K562 (cell line): Measurements from ENCODE around the gene SMAD3. TPM values are rescaled to one million over a fixed set of nuclear protein-coding genes. Genes with fewer than 3 reads are reported as not detected.

ENCODE experiments used
- CREM ChIP-seq: IDR thresholded peaks from 2 replicates; pipeline ENCODE4 v1.6.1; 2014; ENCODE audit warnings: antibody characterized with exemption, low read depth
- ERF ChIP-seq: fragments of 450-650 bp; formaldehyde crosslinking; IDR thresholded peaks from 2 replicates; pipeline ENCODE4 v1.4.0; 2020; ENCODE audit warnings: mild to moderate bottlenecking, mixed read lengths
- HMGN3 ChIP-seq: IDR thresholded peaks from 2 replicates; pipeline ENCODE4 v1.6.1; 2011; ENCODE audit warnings: borderline replicate concordance, low read depth, mild to moderate bottlenecking, mixed read lengths, low read length; ENCODE audit not compliant: insufficient read length; ENCODE audit errors: extremely low read depth
- L3MBTL2 ChIP-seq: fragments of 450-650 bp; IDR thresholded peaks from 2 replicates; pipeline ENCODE4 v1.6.1; 2016; ENCODE audit warnings: mild to moderate bottlenecking, moderate library complexity
- POLR2H ChIP-seq: IDR thresholded peaks from 2 replicates; pipeline ENCODE4 v1.6.1; 2016; ENCODE audit warnings: missing genetic modification characterization, low read depth, mild to moderate bottlenecking, control low read depth, missing compliant biosample characterization, moderate library complexity
- PYGO2 ChIP-seq: fragments of 450-650 bp; IDR thresholded peaks from 2 replicates; pipeline ENCODE4 v1.6.1; 2016; ENCODE audit warnings: mild to moderate bottlenecking, missing genetic modification characterization, moderate library complexity, missing compliant biosample characterization
- RNF2 ChIP-seq: sonication (generic); IDR thresholded peaks from 2 replicates; pipeline ENCODE4 v1.6.1; 2016
- SIX5 ChIP-seq, 2 experiments: IDR thresholded peaks; 2 replicates each; pipeline ENCODE4 v1.6.1; 2011; ENCODE audit warnings: low read length in 2 of 2, borderline replicate concordance in 1 of 2, low read depth in 1 of 2, mild to moderate bottlenecking in 1 of 2, moderate library complexity in 1 of 2; ENCODE audit not compliant: insufficient read depth in 1 of 2
- SOX6 ChIP-seq: fragments of 450-650 bp; IDR thresholded peaks from 2 replicates; pipeline ENCODE4 v1.6.1; 2014; ENCODE audit warnings: mild to moderate bottlenecking
- TAF15 ChIP-seq: fragments of 200-400 bp; formaldehyde crosslinking; IDR thresholded peaks from 2 replicates; pipeline ENCODE4 v1.6.1; 2017; ENCODE audit warnings: mild to moderate bottlenecking, low read depth, low read length, moderate library complexity
- TRIM24 ChIP-seq, 2 experiments: fragments of 450-650 bp; IDR thresholded peaks; 2 replicates each; pipeline ENCODE4 v1.6.1; 2016
- U2AF2 ChIP-seq: fragments of 200-400 bp; formaldehyde crosslinking; optimal IDR thresholded peaks from 2 replicates; pipeline ENCODE3; 2017; ENCODE audit warnings: low read depth, mild to moderate bottlenecking, low read length
- WHSC1 ChIP-seq: IDR thresholded peaks from one replicate; pipeline ENCODE4 v1.6.1; 2012; ENCODE audit warnings: low read length, control low read depth, inconsistent platforms
- ZNF12 ChIP-seq: sonication (generic); formaldehyde crosslinking; IDR thresholded peaks from 2 replicates; pipeline ENCODE4 v1.4.0; 2020; ENCODE audit warnings: mild to moderate bottlenecking, missing genetic modification reagents
- ZNF232 ChIP-seq: sonication (generic); formaldehyde crosslinking; IDR thresholded peaks from 2 replicates; pipeline ENCODE4 v1.8.0; 2022; ENCODE audit warnings: mild to moderate bottlenecking, missing genetic modification reagents
- ZNF57 ChIP-seq: fragments of 450-650 bp; formaldehyde crosslinking; IDR thresholded peaks from 2 replicates; pipeline ENCODE4 v1.4.0; 2020; ENCODE audit warnings: mild to moderate bottlenecking, moderate library complexity
- ZNF696 ChIP-seq: fragments of 250-450 bp; sonication (Bioruptor Pico); conservative IDR thresholded peaks from 2 replicates; pipeline ENCODE4 v1.4.0; 2020; ENCODE audit warnings: mild to moderate bottlenecking, moderate library complexity
- polyA plus RNA-seq, 8 experiments: library from polyadenylated mRNA; depleted of rRNA in 4 of 8; stranded (reverse) in 5 of 8; unstranded in 3 of 8; fragments of >200 nt; fragmentation: Nextera tagmentation in 2 of 8; fragmentation: Illumina TruSeq in 1 of 8; extraction: Ambion mirVana in 2 of 8; extraction: Trizol in 1 of 8; gene quantifications; 2 replicates each; pipeline versions ENCODE4 v1.2.1 to v1.2.3, GENCODE V29; 2011 to 2014; ENCODE audit warnings: inconsistent platforms in 1 of 8, missing spikeins in 1 of 8
- total RNA-seq, 7 experiments: library from RNA; depleted of rRNA in 6 of 7; stranded (reverse); fragments of >200 nt in 6 of 7; fragmentation: Illumina TruSeq in 2 of 7; extraction: Trizol in 2 of 7; gene quantifications; 2 replicates each; pipeline versions ENCODE4 v1.2.1 to v1.2.3, GENCODE V29; 2011 to 2021; ENCODE audit warnings: low replicate concordance in 1 of 7
- TF ChIP-seq, protein P1 (sequence below): fragments of 450-650 bp; formaldehyde crosslinking; IDR thresholded peaks from 2 replicates; pipeline ENCODE4 v1.4.0; 2020; ENCODE audit warnings: mild to moderate bottlenecking, moderate library complexity
- TF ChIP-seq, protein P2 (sequence below): fragments of 450-650 bp; formaldehyde crosslinking; IDR thresholded peaks from 2 replicates; pipeline ENCODE4 v1.4.0; 2020; ENCODE audit warnings: mild to moderate bottlenecking
- TF ChIP-seq, protein P3 (sequence below): fragments of 450-650 bp; IDR thresholded peaks from 2 replicates; pipeline ENCODE4 v1.6.1; 2017; ENCODE audit warnings: mild to moderate bottlenecking, moderate library complexity
- TF ChIP-seq, protein P4 (sequence below): fragments of 200-800 bp; sonication (Bioruptor generic); IDR thresholded peaks from 2 replicates; pipeline ENCODE4 v1.6.1; 2016; ENCODE audit warnings: missing genetic modification characterization, missing compliant biosample characterization

The SMAD3 gene
- total and polyA plus RNA-seq, 9 of the 15 experiments (the other 6 are each of a cell fraction or from before 2014, with no cell fraction given), result 4.3 to 39.2 (median 11.1) TPM

DNA sequence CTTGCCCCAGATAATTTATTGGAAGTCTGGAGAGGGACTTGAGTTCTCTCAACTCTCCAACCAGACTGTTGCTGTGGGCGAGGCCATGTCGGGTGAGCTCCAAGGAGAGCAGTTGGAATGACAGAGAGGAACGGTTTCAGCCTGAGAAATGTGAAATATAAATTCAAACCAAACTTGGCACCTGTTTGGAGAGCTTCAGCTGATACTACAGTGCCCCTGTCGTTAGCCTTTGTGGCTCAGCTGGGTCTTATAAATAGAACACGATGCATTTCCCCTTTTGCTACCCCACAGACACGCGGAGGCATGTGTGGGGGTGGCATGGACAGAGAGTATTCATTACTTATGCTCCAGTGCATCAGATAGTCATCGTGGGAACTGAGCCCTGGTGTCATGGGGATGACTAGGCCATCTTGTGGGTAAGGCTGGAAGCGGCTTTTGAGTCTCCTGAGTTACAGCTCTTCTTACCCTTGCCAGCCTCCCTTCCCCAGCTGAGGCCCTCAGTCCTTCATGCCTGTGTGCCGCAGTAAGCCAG, 15.6 kb downstream of the SMAD3 start (continued):
- TF ChIP-seq, protein P1, sequence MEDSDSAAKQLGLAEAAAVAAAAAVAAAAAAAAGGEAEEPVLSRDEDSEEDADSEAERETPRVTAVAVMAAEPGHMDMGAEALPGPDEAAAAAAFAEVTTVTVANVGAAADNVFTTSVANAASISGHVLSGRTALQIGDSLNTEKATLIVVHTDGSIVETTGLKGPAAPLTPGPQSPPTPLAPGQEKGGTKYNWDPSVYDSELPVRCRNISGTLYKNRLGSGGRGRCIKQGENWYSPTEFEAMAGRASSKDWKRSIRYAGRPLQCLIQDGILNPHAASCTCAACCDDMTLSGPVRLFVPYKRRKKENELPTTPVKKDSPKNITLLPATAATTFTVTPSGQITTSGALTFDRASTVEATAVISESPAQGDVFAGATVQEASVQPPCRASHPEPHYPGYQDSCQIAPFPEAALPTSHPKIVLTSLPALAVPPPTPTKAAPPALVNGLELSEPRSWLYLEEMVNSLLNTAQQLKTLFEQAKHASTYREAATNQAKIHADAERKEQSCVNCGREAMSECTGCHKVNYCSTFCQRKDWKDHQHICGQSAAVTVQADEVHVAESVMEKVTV (CRISPR knock-in tag), result no peak
- TF ChIP-seq WHSC1 (no peak), ERF (CRISPR knock-in tag) (no peak), ZNF57 (CRISPR knock-in tag) (no peak), PYGO2 (tag) (no peak), U2AF2 (no peak), CREM (peak; percentile 73), SOX6 (peak; percentile 62; the same call in 1 of the 2 replicates), SIX5 (IDR thresholded peaks at IDR 0.05; ENCODE audit: borderline replicate concordance in 1 of 2, insufficient read depth in 1 of 2, low read depth in 1 of 2, low read length in 2 of 2) (no peak), RNF2 (peak; percentile 88; the same call in 1 of the 2 replicates), TRIM24 (IDR thresholded peaks at IDR 0.05) (peak in 1 of 2 experiments; percentile 39; a peak in 1 of 4 replicates), TAF15 (no peak), POLR2H (tag) (no peak), ZNF696 (no peak), L3MBTL2 (peak; percentile 70), ZNF12 (no peak), ZNF232 (CRISPR knock-in tag) (no peak), HMGN3 (no peak)
- TF ChIP-seq, protein P2, sequence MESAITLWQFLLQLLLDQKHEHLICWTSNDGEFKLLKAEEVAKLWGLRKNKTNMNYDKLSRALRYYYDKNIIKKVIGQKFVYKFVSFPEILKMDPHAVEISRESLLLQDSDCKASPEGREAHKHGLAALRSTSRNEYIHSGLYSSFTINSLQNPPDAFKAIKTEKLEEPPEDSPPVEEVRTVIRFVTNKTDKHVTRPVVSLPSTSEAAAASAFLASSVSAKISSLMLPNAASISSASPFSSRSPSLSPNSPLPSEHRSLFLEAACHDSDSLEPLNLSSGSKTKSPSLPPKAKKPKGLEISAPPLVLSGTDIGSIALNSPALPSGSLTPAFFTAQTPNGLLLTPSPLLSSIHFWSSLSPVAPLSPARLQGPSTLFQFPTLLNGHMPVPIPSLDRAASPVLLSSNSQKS (CRISPR knock-in tag), result no peak
- TF ChIP-seq, protein P3, sequence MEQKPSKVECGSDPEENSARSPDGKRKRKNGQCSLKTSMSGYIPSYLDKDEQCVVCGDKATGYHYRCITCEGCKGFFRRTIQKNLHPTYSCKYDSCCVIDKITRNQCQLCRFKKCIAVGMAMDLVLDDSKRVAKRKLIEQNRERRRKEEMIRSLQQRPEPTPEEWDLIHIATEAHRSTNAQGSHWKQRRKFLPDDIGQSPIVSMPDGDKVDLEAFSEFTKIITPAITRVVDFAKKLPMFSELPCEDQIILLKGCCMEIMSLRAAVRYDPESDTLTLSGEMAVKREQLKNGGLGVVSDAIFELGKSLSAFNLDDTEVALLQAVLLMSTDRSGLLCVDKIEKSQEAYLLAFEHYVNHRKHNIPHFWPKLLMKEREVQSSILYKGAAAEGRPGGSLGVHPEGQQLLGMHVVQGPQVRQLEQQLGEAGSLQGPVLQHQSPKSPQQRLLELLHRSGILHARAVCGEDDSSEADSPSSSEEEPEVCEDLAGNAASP, result no peak
- TF ChIP-seq, protein P4, sequence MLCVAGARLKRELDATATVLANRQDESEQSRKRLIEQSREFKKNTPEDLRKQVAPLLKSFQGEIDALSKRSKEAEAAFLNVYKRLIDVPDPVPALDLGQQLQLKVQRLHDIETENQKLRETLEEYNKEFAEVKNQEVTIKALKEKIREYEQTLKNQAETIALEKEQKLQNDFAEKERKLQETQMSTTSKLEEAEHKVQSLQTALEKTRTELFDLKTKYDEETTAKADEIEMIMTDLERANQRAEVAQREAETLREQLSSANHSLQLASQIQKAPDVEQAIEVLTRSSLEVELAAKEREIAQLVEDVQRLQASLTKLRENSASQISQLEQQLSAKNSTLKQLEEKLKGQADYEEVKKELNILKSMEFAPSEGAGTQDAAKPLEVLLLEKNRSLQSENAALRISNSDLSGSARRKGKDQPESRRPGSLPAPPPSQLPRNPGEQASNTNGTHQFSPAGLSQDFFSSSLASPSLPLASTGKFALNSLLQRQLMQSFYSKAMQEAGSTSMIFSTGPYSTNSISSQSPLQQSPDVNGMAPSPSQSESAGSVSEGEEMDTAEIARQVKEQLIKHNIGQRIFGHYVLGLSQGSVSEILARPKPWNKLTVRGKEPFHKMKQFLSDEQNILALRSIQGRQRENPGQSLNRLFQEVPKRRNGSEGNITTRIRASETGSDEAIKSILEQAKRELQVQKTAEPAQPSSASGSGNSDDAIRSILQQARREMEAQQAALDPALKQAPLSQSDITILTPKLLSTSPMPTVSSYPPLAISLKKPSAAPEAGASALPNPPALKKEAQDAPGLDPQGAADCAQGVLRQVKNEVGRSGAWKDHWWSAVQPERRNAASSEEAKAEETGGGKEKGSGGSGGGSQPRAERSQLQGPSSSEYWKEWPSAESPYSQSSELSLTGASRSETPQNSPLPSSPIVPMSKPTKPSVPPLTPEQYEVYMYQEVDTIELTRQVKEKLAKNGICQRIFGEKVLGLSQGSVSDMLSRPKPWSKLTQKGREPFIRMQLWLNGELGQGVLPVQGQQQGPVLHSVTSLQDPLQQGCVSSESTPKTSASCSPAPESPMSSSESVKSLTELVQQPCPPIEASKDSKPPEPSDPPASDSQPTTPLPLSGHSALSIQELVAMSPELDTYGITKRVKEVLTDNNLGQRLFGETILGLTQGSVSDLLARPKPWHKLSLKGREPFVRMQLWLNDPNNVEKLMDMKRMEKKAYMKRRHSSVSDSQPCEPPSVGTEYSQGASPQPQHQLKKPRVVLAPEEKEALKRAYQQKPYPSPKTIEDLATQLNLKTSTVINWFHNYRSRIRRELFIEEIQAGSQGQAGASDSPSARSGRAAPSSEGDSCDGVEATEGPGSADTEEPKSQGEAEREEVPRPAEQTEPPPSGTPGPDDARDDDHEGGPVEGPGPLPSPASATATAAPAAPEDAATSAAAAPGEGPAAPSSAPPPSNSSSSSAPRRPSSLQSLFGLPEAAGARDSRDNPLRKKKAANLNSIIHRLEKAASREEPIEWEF (CRISPR knock-in tag), result no peak
